Measurements from ENCODE around the gene ST7. TPM values are rescaled to one million over a fixed set of nuclear protein-coding genes. Genes with fewer than 3 reads are reported as not detected.

The ST7 gene
- total RNA-seq, 1 experiment from 2014 or later: 12.4 TPM

- TF ChIP-seq CDX4 (CRISPR knock-in tag; IDR thresholded peaks at IDR 0.05; ENCODE audit: borderline replicate concordance) (no peak), MYBL2 (CRISPR knock-in tag; IDR thresholded peaks at IDR 0.05) (no peak), ZNF263 (CRISPR knock-in tag; IDR thresholded peaks at IDR 0.05; ENCODE audit: low read depth) (no peak), RELA (CRISPR knock-in tag; IDR thresholded peaks at IDR 0.05; ENCODE audit: borderline replicate concordance) (no peak), EMX1 (CRISPR knock-in tag; IDR thresholded peaks at IDR 0.05) (no peak)
Observed at GRCh38 chr7:117094457-117094856, 141.2 kb downstream of the ST7 start (continued).

GRCh38 chr7:117095055-117095454 lies 141.8 kb downstream of the ST7 start:
- Mint-ChIP-seq H3K27ac (no peak overlapping the region), H3K9me3 (no peaks in the 10 kb centered on the region), H3K4me3 (no peak overlapping the region), H3K4me1 (no peaks in the 10 kb centered on the region), H3K36me3 (no peaks in the 10 kb centered on the region), H3K27me3 (ENCODE audit: low read depth) (no peaks in the 10 kb centered on the region)
- ChIA-PET POLR2A (no interaction called here), CTCF (no interaction called here)
- DNase-seq (ENCODE audit: low spot score) (no peak), ATAC-seq (no peak)
- TF ChIP-seq ATF3 (CRISPR knock-in tag; conservative IDR thresholded peaks at IDR 0.05): no peak
- TF ChIP-seq SP1 (CRISPR knock-in tag; conservative IDR thresholded peaks at IDR 0.05): no peak
- TF ChIP-seq HMGXB4 (CRISPR knock-in tag; IDR thresholded peaks at IDR 0.05): no peak
- TF ChIP-seq E2F1 (CRISPR knock-in tag; IDR thresholded peaks at IDR 0.05): no peak
- TF ChIP-seq FOXJ3 (CRISPR knock-in tag; IDR thresholded peaks at IDR 0.05; ENCODE audit: borderline replicate concordance): no peak

GRCh38 chr7:117096330-117096729 lies 143.0 kb downstream of the ST7 start:
- Mint-ChIP-seq H3K9me3 (no peaks in the 10 kb centered on the region), H3K36me3 (no peaks in the 10 kb centered on the region), H3K27me3 (ENCODE audit: low read depth) (no peaks in the 10 kb centered on the region), H3K4me1 (peaks cover 5% of the 10 kb centered on the region; the same call in 1 of the 2 replicates), H3K27ac (no peak overlapping the region), H3K4me3 (no peak overlapping the region)
- DNase-seq (ENCODE audit: low spot score) (no peak), ATAC-seq (no peak)
- POLR2A ChIA-PET: interaction anchor here (0.6 kb wide), 2 partner anchors 10 to 19 kb away, joined by 6 to 11 read pairs; no protein-coding TSS in a partner anchor
- CTCF ChIA-PET: interaction anchor here (0.6 kb wide), 1 partner anchor 570 kb away, joined by 5 read pairs; no protein-coding TSS in a partner anchor
- TF ChIP-seq ATF6 (CRISPR knock-in tag; IDR thresholded peaks at IDR 0.05) (no peak), GTF2I (CRISPR knock-in tag; conservative IDR thresholded peaks at IDR 0.05) (no peak), ZMAT4 (CRISPR knock-in tag; IDR thresholded peaks at IDR 0.05) (no peak), ZBTB21 (CRISPR knock-in tag; IDR thresholded peaks at IDR 0.05; ENCODE audit: borderline replicate concordance) (no peak), NR2C2 (CRISPR knock-in tag; IDR thresholded peaks at IDR 0.05) (no peak), ETV6 (CRISPR knock-in tag; IDR thresholded peaks at IDR 0.05) (no peak), STAT6 (CRISPR knock-in tag; conservative IDR thresholded peaks at IDR 0.05; ENCODE audit: low read depth) (no peak), AR (CRISPR knock-in tag; IDR thresholded peaks at IDR 0.05) (no peak), ZNF219 (CRISPR knock-in tag; IDR thresholded peaks at IDR 0.05; ENCODE audit: borderline replicate concordance) (no peak)

All from WTC11 (cell line).